WTC11 (cell line): ENCODE results near the gene LRSAM1. TPM values are rescaled to one million over a fixed set of nuclear protein-coding genes. Genes with fewer than 3 reads are reported as not detected.

Experiments
- ATAC-seq: fragments of 200-7000 bp; cut with Tn5 transposase; 2 replicates; pipeline ENCODE4 v1.10.0; 2021; ENCODE audit warnings: mild to moderate bottlenecking, moderate library complexity
- CTCF ChIA-PET: fragments of 300-600 bp; sonication (Branson Sonifier 250); formaldehyde crosslinking; loops from one replicate; lab custom pipeline; 2021; ENCODE audit warnings: antibody characterized with exemption; lab: Charles Lee
- POLR2A ChIA-PET: fragments of 350-600 bp; sonication (Branson Sonifier 250); formaldehyde crosslinking; loops from one replicate; lab custom pipeline; 2021; ENCODE audit warnings: antibody characterized with exemption; lab: Charles Lee
- DNase-seq: peaks from one replicate; pipeline ENCODE4 v3.0.0; 2021; ENCODE audit warnings: low spot score
- H3K27ac Mint-ChIP-seq: 2 replicates; pipeline ENCODE4 v1.8.0; 2021; ENCODE audit warnings: mixed read lengths
- H3K27me3 Mint-ChIP-seq: 2 replicates; pipeline ENCODE4 v1.8.0; 2021; ENCODE audit warnings: low read depth, mild to moderate bottlenecking, moderate library complexity, mixed read lengths
- H3K36me3 Mint-ChIP-seq: 2 replicates; pipeline ENCODE4 v1.8.0; 2021; ENCODE audit warnings: mixed read lengths
- H3K4me1 Mint-ChIP-seq: 2 replicates; pipeline ENCODE4 v1.8.0; 2022; ENCODE audit warnings: mixed read lengths
- H3K4me3 Mint-ChIP-seq: 2 replicates; pipeline ENCODE4 v1.8.0; 2021; ENCODE audit warnings: mild to moderate bottlenecking, moderate library complexity, mixed read lengths
- H3K9me3 Mint-ChIP-seq: 2 replicates; pipeline ENCODE4 v1.8.0; 2021; ENCODE audit warnings: mixed read lengths
- ATF1 ChIP-seq: sonication (generic); formaldehyde crosslinking; IDR thresholded peaks from 2 replicates; pipeline ENCODE4 v1.8.1; 2023; ENCODE audit warnings: mild to moderate bottlenecking, moderate library complexity, missing genetic modification reagents
- ELF4 ChIP-seq: sonication (generic); formaldehyde crosslinking; IDR thresholded peaks from 2 replicates; pipeline ENCODE4 v1.8.1; 2022; ENCODE audit warnings: low read depth, mild to moderate bottlenecking, moderate library complexity, missing genetic modification reagents
- ERG ChIP-seq: fragments of 250-450 bp; sonication (Bioruptor Pico); IDR thresholded peaks from 2 replicates; pipeline ENCODE4 v1.8.0; 2021; ENCODE audit warnings: mild to moderate bottlenecking
- GABPB1 ChIP-seq: sonication (generic); formaldehyde crosslinking; IDR thresholded peaks from 2 replicates; pipeline ENCODE4 v1.8.1; 2023; ENCODE audit warnings: mild to moderate bottlenecking, missing genetic modification reagents
- IRF1 ChIP-seq: sonication (generic); formaldehyde crosslinking; IDR thresholded peaks from 2 replicates; pipeline ENCODE4 v1.8.0; 2023; ENCODE audit warnings: missing genetic modification reagents
- IRF2 ChIP-seq: sonication (generic); formaldehyde crosslinking; IDR thresholded peaks from 2 replicates; pipeline ENCODE4 v1.8.0; 2022; ENCODE audit warnings: low read depth, missing genetic modification reagents, borderline replicate concordance
- JUN ChIP-seq: sonication (generic); formaldehyde crosslinking; IDR thresholded peaks from 2 replicates; pipeline ENCODE4 v1.8.0; 2023; ENCODE audit warnings: mild to moderate bottlenecking, missing genetic modification reagents
- KAT7 ChIP-seq: sonication (generic); formaldehyde crosslinking; IDR thresholded peaks from 2 replicates; pipeline ENCODE4 v1.8.1; 2023; ENCODE audit warnings: missing genetic modification reagents, mild to moderate bottlenecking, borderline replicate concordance
- PRDM15 ChIP-seq: sonication (generic); formaldehyde crosslinking; IDR thresholded peaks from 2 replicates; pipeline ENCODE4 v1.8.0; 2022; ENCODE audit warnings: missing genetic modification reagents
- RELA ChIP-seq: sonication (generic); formaldehyde crosslinking; IDR thresholded peaks from 2 replicates; pipeline ENCODE4 v1.8.1; 2022; ENCODE audit warnings: missing genetic modification reagents, mild to moderate bottlenecking, borderline replicate concordance
- SOX15 ChIP-seq: fragments of 250-450 bp; sonication (Bioruptor Pico); IDR thresholded peaks from 2 replicates; pipeline ENCODE4 v1.9.0; 2021; ENCODE audit warnings: mild to moderate bottlenecking
- USF2 ChIP-seq: sonication (generic); formaldehyde crosslinking; IDR thresholded peaks from 2 replicates; pipeline ENCODE4 v1.8.1; 2023; ENCODE audit warnings: mild to moderate bottlenecking, missing genetic modification reagents, moderate library complexity
- ZBTB21 ChIP-seq: sonication (generic); formaldehyde crosslinking; IDR thresholded peaks from 2 replicates; pipeline ENCODE4 v1.8.1; 2023; ENCODE audit warnings: mild to moderate bottlenecking, missing genetic modification reagents, borderline replicate concordance
- ZNF232 ChIP-seq: sonication (generic); formaldehyde crosslinking; IDR thresholded peaks from 2 replicates; pipeline ENCODE4 v1.8.0; 2022; ENCODE audit warnings: mild to moderate bottlenecking, missing genetic modification reagents
- ZNF263 ChIP-seq: sonication (generic); formaldehyde crosslinking; IDR thresholded peaks from 2 replicates; pipeline ENCODE4 v1.8.1; 2022; ENCODE audit warnings: low read depth, mild to moderate bottlenecking, moderate library complexity, missing genetic modification reagents
- ZNF512 ChIP-seq: sonication (generic); formaldehyde crosslinking; IDR thresholded peaks from 2 replicates; pipeline ENCODE4 v1.8.1; 2022; ENCODE audit warnings: missing genetic modification reagents, borderline replicate concordance
- total RNA-seq: library from RNA; stranded (reverse); gene quantifications from 3 replicates; pipeline ENCODE4 v1.2.3, GENCODE V29; 2021

Gene LRSAM1
- total RNA-seq, 1 experiment from 2014 or later = 32.4 TPM

- no peak for TF ChIP-seq IRF1 (CRISPR knock-in tag)
Measured at GRCh38 chr9:127536499-127536898, 85.2 kb downstream of the LRSAM1 start (continued).

GRCh38 chr9:127537014-127537413 lies 85.7 kb downstream of the LRSAM1 start:
- ATAC-seq (no peak; the same call in 1 of the 2 replicates), DNase-seq (no peak)
- H3K4me3 Mint-ChIP-seq = no peak overlapping the region
- peaks cover 19% of the 10 kb centered on the region for H3K4me1 Mint-ChIP-seq
- no peaks in the 10 kb centered on the region for H3K27me3 Mint-ChIP-seq
- peak overlapping the region; percentile 79 for H3K27ac Mint-ChIP-seq
- CTCF ChIA-PET = interaction anchor here (0.8 to 4.8 kb wide), 16 partner anchors 8 to 198 kb away, joined by 3 to 58 read pairs (median 5); partner anchors contain the start of genes PTRH1, TOR2A and TTC16
- no peaks in the 10 kb centered on the region for H3K9me3 Mint-ChIP-seq
- POLR2A ChIA-PET = no interaction called here
- H3K36me3 Mint-ChIP-seq = no peaks in the 10 kb centered on the region
- no peak for TF ChIP-seq IRF2 (CRISPR knock-in tag)
- no peak for TF ChIP-seq ZNF232 (CRISPR knock-in tag)
- no peak for TF ChIP-seq ERG (CRISPR knock-in tag)
- TF ChIP-seq ZBTB21 (CRISPR knock-in tag) = no peak
- TF ChIP-seq USF2 (CRISPR knock-in tag) = no peak
- no peak for TF ChIP-seq ELF4
- no peak for TF ChIP-seq SOX15
- TF ChIP-seq RELA = no peak

GRCh38 chr9:127537792-127538191 lies 86.5 kb downstream of the LRSAM1 start:
- ChIA-PET CTCF (interaction anchor here (1.0 to 4.8 kb wide), 9 partner anchors 11 to 197 kb away, joined by 3 to 58 read pairs (median 8); partner anchors contain the start of gene TOR2A), POLR2A (no interaction called here)
- H3K4me3 Mint-ChIP-seq = no peak overlapping the region
- no peaks in the 10 kb centered on the region for H3K36me3 Mint-ChIP-seq
- H3K9me3 Mint-ChIP-seq = no peaks in the 10 kb centered on the region
- DNase-seq (peak; percentile 48), ATAC-seq (peak; percentile 87)
- 0 out of 2 replicates have a peak, but pooled peaks have one; percentile 14 for TF ChIP-seq PRDM15 (CRISPR knock-in tag)
- TF ChIP-seq ZNF263 (CRISPR knock-in tag) = no peak
- no peak for TF ChIP-seq JUN (CRISPR knock-in tag)
- H3K27me3 Mint-ChIP-seq = no peaks in the 10 kb centered on the region
- peaks cover 15% of the 10 kb centered on the region for H3K4me1 Mint-ChIP-seq
- no peak overlapping the region for H3K27ac Mint-ChIP-seq

GRCh38 chr9:127538849-127539258 lies 87.5 kb downstream of the LRSAM1 start:
- ATAC-seq (no peak), DNase-seq (no peak)
- POLR2A ChIA-PET = interaction anchor here (1.2 kb wide), 1 partner anchor 20 kb away, joined by 3 read pairs; no protein-coding TSS in a partner anchor
- CTCF ChIA-PET = interaction anchor here (0.7 to 4.8 kb wide), 10 partner anchors 12 to 626 kb away, joined by 3 to 58 read pairs (median 8); a partner anchor contains a TSS
- TF ChIP-seq GABPB1 (CRISPR knock-in tag) (no peak), ATF1 (CRISPR knock-in tag) (no peak), KAT7 (CRISPR knock-in tag) (no peak), ZNF512 (CRISPR knock-in tag) (no peak)
- H3K4me1 Mint-ChIP-seq = peaks cover 15% of the 10 kb centered on the region
- H3K9me3 Mint-ChIP-seq = no peaks in the 10 kb centered on the region
- no peak overlapping the region for H3K4me3 Mint-ChIP-seq
- H3K27me3 Mint-ChIP-seq = no peaks in the 10 kb centered on the region
- H3K27ac Mint-ChIP-seq = no peak overlapping the region
- H3K36me3 Mint-ChIP-seq = no peaks in the 10 kb centered on the region
